ENCODE measurements around the gene CAPN12.
"Not testable (repeated sequence)": the region's sequence is repeated elsewhere in the genome, so short reads cannot be mapped to it uniquely, and the experiment has no call there.

The CAPN12 gene

DNA sequence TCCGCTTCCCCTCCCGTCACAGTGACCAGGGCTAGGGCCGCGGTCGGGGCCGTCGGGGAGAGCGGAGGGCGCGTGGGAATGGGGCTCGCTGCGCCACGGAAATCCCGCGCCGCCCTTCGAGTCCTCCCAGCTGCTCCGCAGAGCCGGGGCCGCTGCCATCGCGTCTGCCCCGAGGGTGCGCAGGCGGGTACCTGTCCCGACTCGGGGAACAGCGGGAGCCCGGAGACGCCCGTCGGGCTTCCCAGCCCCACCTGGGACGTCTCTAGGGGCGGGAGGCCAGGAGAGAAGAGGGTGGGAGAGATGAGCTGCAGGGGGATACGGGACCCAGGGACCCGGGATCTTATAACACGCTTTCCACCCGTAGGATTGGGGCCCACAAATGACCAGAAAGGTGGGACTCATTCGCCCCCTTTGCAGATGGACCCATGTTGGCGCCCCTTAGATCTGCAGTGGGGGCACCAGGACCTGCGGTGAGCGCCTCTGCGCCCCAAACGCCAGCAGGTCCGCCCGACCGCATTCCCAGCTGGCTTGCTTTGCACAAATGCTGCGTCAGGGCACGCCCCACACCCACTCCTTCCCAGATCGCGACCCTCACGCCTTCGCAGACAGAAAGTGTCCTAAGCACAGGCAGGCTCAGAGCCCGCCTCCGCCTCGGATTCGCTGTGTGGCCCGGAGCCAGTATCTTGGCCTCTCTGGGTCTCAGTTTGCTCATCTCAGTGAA lies 26.1 kb upstream of the CAPN12 start:
- not testable (repeated sequence) for DNase-seq

GRCh38 chr19:38769635-38770211 lies 25.4 kb upstream of the CAPN12 start:
- DNase-seq = no peak

GRCh38 chr19:38766276-38767047 lies 22.2 kb upstream of the CAPN12 start:
- no peak for DNase-seq

DNA sequence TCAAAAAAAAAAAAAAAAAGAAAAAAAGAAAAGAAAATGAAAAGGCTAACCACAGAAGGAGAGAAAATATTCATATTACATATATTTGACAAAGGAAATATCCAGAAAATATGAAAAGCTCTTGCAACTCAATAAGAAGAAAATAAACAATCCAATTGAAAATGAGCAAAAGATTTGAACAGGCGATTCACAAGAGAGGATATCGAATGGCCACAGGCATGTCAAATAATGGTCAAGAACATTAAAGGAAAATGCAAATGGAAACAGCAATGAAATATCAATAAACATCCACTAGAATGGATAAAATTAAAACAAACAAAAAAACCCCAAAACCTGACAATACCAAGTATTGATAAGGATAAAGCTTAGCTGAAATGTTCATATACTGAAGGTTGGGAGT lies 20.9 kb upstream of the CAPN12 start:
- DNase-seq = no peak

GRCh38 chr19:38763795-38764220 lies 19.5 kb upstream of the CAPN12 start:
- no peak for DNase-seq

GRCh38 chr19:38761884-38762389 lies 17.7 kb upstream of the CAPN12 start:
- not testable (repeated sequence) for DNase-seq

DNA sequence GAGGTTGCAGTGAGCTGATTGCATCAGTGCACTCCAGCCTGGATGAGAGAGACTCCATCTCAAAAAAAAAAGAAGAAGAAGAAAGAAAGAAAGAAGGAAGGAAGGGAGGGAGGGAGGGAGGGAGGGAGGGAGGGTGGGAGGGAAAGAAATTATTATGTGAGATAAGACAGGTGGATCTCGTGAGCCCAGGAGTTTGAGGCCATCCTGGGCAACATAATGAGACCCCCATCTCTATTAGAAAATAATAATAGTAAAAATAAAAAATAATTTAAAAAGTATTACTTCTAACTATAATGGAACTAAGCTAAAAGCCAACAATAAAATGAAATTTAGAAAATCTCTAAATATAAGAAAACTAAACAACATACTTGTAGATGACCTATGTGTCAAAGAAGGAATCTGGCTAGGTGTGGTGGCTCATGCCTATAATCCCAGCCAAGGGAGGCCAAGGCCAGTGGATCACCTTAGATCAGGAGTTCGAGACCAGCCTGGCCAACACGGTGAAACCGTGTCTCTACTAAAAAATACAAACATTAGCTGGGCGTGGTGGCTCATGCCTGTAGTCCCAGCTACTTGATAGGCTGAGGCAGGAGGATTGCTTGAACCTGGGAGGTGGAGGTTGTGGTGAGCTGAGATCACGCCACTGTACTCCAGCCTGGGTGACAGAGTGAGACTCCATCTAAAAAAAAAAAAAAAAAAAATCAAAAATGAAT lies 16.7 kb upstream of the CAPN12 start:
- not testable (repeated sequence) for DNase-seq

GRCh38 chr19:38759590-38760003 lies 15.3 kb upstream of the CAPN12 start:
- DNase-seq = no peak

- DNase-seq = not testable (repeated sequence)
These were observed 9.9 kb upstream of the CAPN12 start for GRCh38 chr19:38754196-38754595.

DNA sequence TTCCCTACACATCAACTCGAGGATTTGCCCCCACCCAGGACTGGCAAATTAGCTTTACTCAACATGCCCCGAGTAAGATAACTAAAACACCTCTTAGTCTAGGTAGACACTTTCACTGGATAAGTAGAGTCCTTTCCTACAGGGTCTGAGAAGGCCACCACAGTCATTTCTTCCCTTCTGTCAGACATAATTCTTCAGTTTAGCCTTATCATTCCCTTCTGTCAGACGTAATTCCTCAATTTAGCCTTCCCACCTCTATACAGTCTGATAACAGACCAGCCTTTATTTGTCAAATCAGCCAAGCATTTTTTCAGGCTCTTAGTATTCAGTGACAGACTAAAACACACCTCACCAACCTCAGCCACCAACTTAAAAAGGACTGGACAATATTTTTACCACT lies 9.5 kb upstream of the CAPN12 start:
- not testable (repeated sequence) for DNase-seq

GRCh38 chr19:38745316-38745715 lies 1.0 kb upstream of the CAPN12 start:
- DNase-seq = no peak

DNA sequence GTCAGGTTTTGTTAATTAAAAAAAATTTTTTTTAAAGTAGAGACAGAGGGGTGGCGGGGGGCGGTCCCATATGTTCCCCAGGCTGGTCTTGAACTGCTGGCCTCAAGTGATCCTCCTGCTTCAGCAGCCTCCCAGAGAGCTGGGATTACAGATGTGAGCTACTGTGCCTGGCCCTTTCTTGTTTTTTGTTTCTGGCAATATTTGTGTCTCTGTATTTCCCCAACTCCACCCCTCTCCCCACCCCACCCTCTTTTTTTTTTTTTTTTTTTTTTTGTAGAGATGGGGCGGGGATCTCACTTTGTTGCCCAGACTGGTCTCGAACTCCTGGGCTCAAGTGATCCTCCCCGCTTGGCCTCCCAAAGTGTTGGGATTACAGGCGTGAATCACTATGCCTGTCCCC lies 600 bp upstream of the CAPN12 start:
- no peak for DNase-seq

- no peak for DNase-seq
These were observed 628 bp downstream of the CAPN12 start for GRCh38 chr19:38743394-38744297.

DNA sequence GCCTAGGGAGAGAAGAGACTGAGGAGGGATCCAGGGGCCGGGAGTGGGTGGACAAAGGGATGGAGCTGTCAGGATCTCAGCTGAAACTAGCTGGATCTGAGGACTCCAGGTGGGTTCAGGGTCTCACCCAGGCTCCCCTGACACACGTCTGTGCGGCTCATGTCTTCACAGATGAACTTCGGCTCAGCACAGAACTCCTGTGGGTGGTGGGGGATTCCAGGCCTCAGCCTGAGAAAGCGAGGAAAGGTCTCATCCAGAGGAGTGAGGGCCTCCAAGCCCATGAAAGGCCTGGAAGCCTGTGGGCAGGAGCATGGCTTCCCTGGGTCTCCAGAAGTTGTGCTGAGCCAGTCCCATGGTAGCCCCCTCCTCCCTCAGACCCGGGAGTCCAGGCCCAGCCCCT lies 1.4 kb downstream of the CAPN12 start:
- no peak for DNase-seq

- DNase-seq = no peak
These were observed 2.0 kb downstream of the CAPN12 start for GRCh38 chr19:38742296-38742695.

- no peak for DNase-seq
These were observed 2.6 kb downstream of the CAPN12 start for GRCh38 chr19:38741670-38742069.

DNA sequence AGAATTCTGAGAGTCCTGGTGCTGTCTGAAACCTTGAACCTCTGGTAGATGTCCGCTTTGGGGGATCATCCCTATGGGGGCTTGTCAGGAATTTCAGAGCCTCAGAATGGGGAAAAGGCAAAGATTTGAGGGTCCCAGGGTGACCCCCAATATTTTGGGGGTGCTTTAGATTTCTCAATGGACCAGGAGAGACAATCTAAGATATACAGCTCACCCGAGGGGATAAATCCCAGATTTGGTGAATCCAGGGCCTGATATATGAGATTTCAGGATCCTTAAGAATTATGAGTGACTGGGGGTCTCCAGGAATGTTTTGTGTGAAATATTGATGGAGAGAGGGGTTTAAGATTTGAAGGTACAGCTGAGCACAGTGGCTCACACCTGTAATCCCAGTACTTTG lies 3.3 kb downstream of the CAPN12 start:
- no peak for DNase-seq

DNA sequence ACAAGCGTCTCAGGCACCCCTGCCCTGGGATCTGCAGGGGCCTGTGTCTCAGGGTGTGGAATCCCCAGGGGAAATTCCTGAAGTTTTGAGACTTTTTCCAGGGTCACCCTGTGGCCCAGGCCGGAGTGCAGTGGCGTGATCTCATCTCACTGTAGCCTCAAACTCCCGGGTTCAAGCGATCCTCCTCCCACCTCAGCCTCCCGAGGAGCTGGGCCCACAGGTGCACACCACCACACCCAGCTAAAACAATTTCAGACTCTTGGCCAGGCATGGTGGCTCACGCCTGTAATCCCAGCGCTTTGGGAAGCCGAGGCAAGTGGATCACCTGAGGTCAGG lies 4.0 kb downstream of the CAPN12 start:
- DNase-seq = no peak

DNA sequence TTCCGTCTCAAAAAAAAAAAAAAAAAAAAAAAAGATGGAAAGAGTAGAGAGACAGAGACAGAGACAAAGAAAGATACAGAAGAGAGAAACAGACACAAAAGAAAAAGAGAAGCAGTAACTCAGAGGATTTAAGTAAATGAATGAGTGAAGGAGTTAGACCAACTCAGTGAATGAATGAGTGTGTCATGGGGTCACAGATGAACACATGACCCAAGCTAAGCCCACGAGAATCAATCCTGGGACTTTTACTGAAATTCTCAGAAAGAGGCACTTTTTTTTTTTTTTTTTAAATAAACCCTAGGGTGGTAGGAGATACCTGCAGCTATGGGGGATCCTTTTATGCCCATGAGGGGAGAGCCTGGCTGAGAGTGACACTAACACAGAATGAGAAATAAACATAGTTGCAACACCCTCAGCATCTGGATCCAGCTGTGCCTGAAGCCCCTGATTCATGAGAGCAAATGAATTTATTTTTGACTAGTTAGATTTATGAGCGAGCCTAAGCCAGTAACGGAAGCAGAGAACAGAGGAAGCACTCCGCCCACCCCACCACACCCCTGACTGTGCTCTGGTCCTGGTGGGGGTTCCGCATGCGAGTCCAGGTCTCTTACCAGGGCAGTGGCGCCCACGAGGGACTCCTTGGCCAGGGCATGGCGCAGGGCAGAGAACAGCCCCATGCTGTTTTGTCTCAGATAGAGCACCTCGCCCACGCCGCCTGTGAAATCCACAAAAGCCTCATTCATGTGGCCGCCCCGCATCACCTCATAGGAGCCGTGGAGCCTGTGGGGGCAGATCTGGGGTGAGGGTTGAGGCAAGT lies 4.6 kb downstream of the CAPN12 start:
- no peak for DNase-seq

DNA sequence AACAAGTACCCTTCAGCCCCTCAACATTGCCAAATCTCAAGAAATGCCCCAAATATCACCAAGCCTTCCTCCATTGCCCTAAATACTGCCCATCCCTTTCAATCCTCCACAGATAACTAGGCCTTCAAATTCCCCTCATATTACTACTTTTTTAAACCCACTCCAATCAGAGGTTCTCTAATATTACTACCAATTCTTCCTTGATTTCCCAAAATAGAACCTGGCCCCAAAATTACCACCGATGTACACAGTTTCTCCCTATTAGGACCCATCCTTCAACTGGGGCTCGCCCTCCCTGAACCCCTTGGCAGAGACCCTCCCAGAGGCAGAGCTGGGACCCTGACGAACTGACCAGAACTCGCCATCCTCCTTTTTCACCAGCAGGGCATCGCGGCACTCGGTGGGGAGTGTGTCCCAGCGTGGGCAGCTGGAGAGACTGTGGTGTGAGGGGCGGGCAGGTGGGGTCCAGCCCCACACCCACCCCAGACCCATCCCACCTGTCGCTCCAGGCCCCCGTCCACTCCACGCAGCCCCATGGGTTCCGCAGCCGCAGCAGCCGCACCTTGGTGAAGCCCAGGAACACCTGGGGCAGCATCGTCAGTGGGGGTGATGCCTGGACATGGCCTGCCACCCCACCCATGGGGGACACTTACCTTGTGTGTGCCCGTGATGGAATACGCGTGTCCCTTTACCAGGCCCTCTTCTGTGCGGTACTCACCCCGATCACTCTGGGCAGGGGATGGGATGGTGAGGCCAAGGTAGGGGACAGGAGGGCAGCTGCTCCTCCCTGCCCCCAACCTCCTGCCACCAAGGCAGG lies 6.1 kb downstream of the CAPN12 start:
- no peak for DNase-seq
